Esophagus squamous epithelium (tissue), 4 donors: ENCODE results near the gene OXCT2.
"Not testable (repeated sequence)": the region's sequence is repeated elsewhere in the genome, so short reads cannot be mapped to it uniquely, and the experiment has no call there.

Experiments
- CTCF ChIP-seq, 6 experiments: fragments of 450-650 bp in 4 of 6; fragments of 200-600 bp in 2 of 6; sonication (generic) in 2 of 6; IDR thresholded peaks; one replicate each; pipeline ENCODE4 v1.5.1; 2016 to 2019; ENCODE audit warnings: antibody characterized with exemption in 6 of 6, mild to moderate bottlenecking in 4 of 6, moderate library complexity in 4 of 6
- POLR2A ChIP-seq, 4 donors: fragments of 450-650 bp; IDR thresholded peaks; one replicate each; pipeline ENCODE4 v1.6.1; 2017; ENCODE audit warnings: antibody characterized with exemption in 4 of 4, mild to moderate bottlenecking in 4 of 4, moderate library complexity in 3 of 4

GRCh38 chr1:39763619-39764374, 7.4 kb downstream of the OXCT2 start:
- not testable (repeated sequence) for TF ChIP-seq CTCF, POLR2A (IDR thresholded peaks at IDR 0.05)
